ENCODE measurements around the gene IL12RB2.

Gene IL12RB2

GRCh38 chr1:67359592-67359991 is 51.9 kb downstream of the IL12RB2 start (continued):
- TF ChIP-seq MZF1 (tag by site-specific recombination; IDR thresholded peaks at IDR 0.05; ENCODE audit: borderline replicate concordance): no peak
- no peak for TF ChIP-seq ZNF596 (tag by site-specific recombination; IDR thresholded peaks at IDR 0.05)
- no peak for TF ChIP-seq ZNF521 (tag by site-specific recombination; IDR thresholded peaks at IDR 0.05)
- no peak for TF ChIP-seq ZNF629 (tag by site-specific recombination; IDR thresholded peaks at IDR 0.05)

- CTCF ChIA-PET: no interaction called here
- TF ChIP-seq SCRT1 (tag by site-specific recombination; IDR thresholded peaks at IDR 0.05; ENCODE audit: borderline replicate concordance): no peak
Observed at GRCh38 chr1:67361641-67362040, 54.0 kb downstream of the IL12RB2 start.

GRCh38 chr1:67367370-67368045 is 59.8 kb downstream of the IL12RB2 start:
- peaks cover 4% of the 10 kb centered on the region; the same call in 1 of the 2 replicates for H3K4me1 ChIP-seq (ENCODE audit: control insufficient read depth, insufficient read depth, low read length)
- H3K27ac ChIP-seq (ENCODE audit: extremely low read depth, low read depth, low read length): no peak overlapping the region
- no peak overlapping the region for H3K4me3 ChIP-seq (ENCODE audit: low read depth, low read length)
- ChIA-PET CTCF (interaction anchor here (0.6 to 1.8 kb wide), 4 partner anchors 10 to 734 kb away, joined by 3 to 7 read pairs (median 3); no protein-coding TSS in a partner anchor), POLR2A (no interaction called here)
- no peaks in the 10 kb centered on the region for H3K9me3 ChIP-seq (ENCODE audit: control insufficient read depth, insufficient read depth, low read depth, low read length)
- no peaks in the 10 kb centered on the region for H3K36me3 ChIP-seq (ENCODE audit: control insufficient read depth in 2 of 2, insufficient read depth in 1 of 2, low read length in 2 of 2)
- TF ChIP-seq ZBTB20 (tag by site-specific recombination; IDR thresholded peaks at IDR 0.05): 0 out of 2 replicates have a peak, but pooled peaks have one; percentile 13
- peak; percentile 78; the same call in 1 of the 2 replicates for TF ChIP-seq ZSCAN16 (tag by site-specific recombination; IDR thresholded peaks at IDR 0.05)
- TF ChIP-seq GLIS2 (tag by site-specific recombination; IDR thresholded peaks at IDR 0.05): peak; percentile 32; the same call in 1 of the 2 replicates
- peak; percentile 46; the same call in 1 of the 2 replicates for TF ChIP-seq ZNF37A (tag by site-specific recombination; IDR thresholded peaks at IDR 0.05)
- TF ChIP-seq ZNF362 (tag by site-specific recombination; IDR thresholded peaks at IDR 0.05): peak; percentile 70; the same call in 1 of the 2 replicates
- TF ChIP-seq ZBTB17 (tag by site-specific recombination; IDR thresholded peaks at IDR 0.05): peak; percentile 24
- peak; percentile 22; the same call in 1 of the 2 replicates for TF ChIP-seq ZNF777 (tag by site-specific recombination; IDR thresholded peaks at IDR 0.05; ENCODE audit: borderline replicate concordance)
- peak; percentile 51; the same call in 1 of the 2 replicates for TF ChIP-seq ZNF660 (tag by site-specific recombination; IDR thresholded peaks at IDR 0.05)
- 0 out of 2 replicates have a peak, but pooled peaks have one; percentile 46 for TF ChIP-seq ZNF645 (tag by site-specific recombination; IDR thresholded peaks at IDR 0.05)
- TF ChIP-seq ZNF600 (tag by site-specific recombination; IDR thresholded peaks at IDR 0.05): peak; percentile 91
- peak; percentile 24; the same call in 1 of the 2 replicates for TF ChIP-seq ZNF791 (tag by site-specific recombination; IDR thresholded peaks at IDR 0.05)
- TF ChIP-seq MZF1 (tag by site-specific recombination; IDR thresholded peaks at IDR 0.05; ENCODE audit: borderline replicate concordance): peak; percentile 37; the same call in 1 of the 2 replicates
- 0 out of 2 replicates have a peak, but pooled peaks have one; percentile 18 for TF ChIP-seq ZNF133 (tag by site-specific recombination; IDR thresholded peaks at IDR 0.05)
- TF ChIP-seq PRDM1 (tag by site-specific recombination; IDR thresholded peaks at IDR 0.05): peak; percentile 94
- no peak for TF ChIP-seq ZNF529 (tag by site-specific recombination; IDR thresholded peaks at IDR 0.05; ENCODE audit: insufficient replicate concordance)
- TF ChIP-seq CTCF (tag by site-specific recombination; IDR thresholded peaks at IDR 0.05): peak; percentile 42
- no peak for TF ChIP-seq ZNF302 (tag by site-specific recombination; IDR thresholded peaks at IDR 0.05; ENCODE audit: low read depth)
- no peak for TF ChIP-seq ZNF324 (tag by site-specific recombination; IDR thresholded peaks at IDR 0.05)
- peak; percentile 38; the same call in 1 of the 2 replicates for TF ChIP-seq GLIS1 (tag by site-specific recombination; IDR thresholded peaks at IDR 0.05)
- TF ChIP-seq ZBTB10 (tag by site-specific recombination; IDR thresholded peaks at IDR 0.05): 0 out of 2 replicates have a peak, but pooled peaks have one; percentile 43
- no peak for TF ChIP-seq ZNF473 (tag by site-specific recombination; IDR thresholded peaks at IDR 0.05)
- TF ChIP-seq ZXDB (tag by site-specific recombination; IDR thresholded peaks at IDR 0.05): 0 out of 2 replicates have a peak, but pooled peaks have one; percentile 20

More at GRCh38 chr1:67361641-67362040, 54.0 kb downstream of the IL12RB2 start:
- no peak overlapping the region for H3K27ac ChIP-seq (ENCODE audit: extremely low read depth, low read depth, low read length)
- POLR2A ChIA-PET: no interaction called here
- no peaks in the 10 kb centered on the region for H3K9me3 ChIP-seq (ENCODE audit: control insufficient read depth, insufficient read depth, low read depth, low read length)
- H3K36me3 ChIP-seq (ENCODE audit: control insufficient read depth in 2 of 2, insufficient read depth in 1 of 2, low read length in 2 of 2): no peaks in the 10 kb centered on the region
- no peaks in the 10 kb centered on the region for H3K4me1 ChIP-seq (ENCODE audit: control insufficient read depth, insufficient read depth, low read length)
- no peak overlapping the region for H3K4me3 ChIP-seq (ENCODE audit: low read depth, low read length)

All from HEK293 (cell line).